Tibial nerve (tissue), 4 donors: Measurements from ENCODE around the gene FMO2.

ENCODE experiments used
- CTCF ChIP-seq, 5 experiments: fragments of 200-600 bp in 3 of 5; fragments of 450-650 bp in 2 of 5; sonication (generic) in 3 of 5; IDR thresholded peaks; one replicate each; pipeline ENCODE4 v1.5.1; 2016 to 2019; ENCODE audit warnings: antibody characterized with exemption in 5 of 5, mild to moderate bottlenecking in 3 of 5, moderate library complexity in 2 of 5
- EP300 ChIP-seq, 2 donors: sonication (generic); formaldehyde crosslinking; IDR thresholded peaks; one replicate each; pipeline ENCODE4 v1.6.1; 2017; ENCODE audit warnings: antibody characterized with exemption in 2 of 2, mild to moderate bottlenecking in 1 of 2
- POLR2A ChIP-seq, 2 donors: fragments of 450-650 bp; IDR thresholded peaks; one replicate each; pipeline ENCODE4 v1.6.1; 2017; ENCODE audit warnings: antibody characterized with exemption in 2 of 2, mild to moderate bottlenecking in 2 of 2, moderate library complexity in 2 of 2

DNA sequence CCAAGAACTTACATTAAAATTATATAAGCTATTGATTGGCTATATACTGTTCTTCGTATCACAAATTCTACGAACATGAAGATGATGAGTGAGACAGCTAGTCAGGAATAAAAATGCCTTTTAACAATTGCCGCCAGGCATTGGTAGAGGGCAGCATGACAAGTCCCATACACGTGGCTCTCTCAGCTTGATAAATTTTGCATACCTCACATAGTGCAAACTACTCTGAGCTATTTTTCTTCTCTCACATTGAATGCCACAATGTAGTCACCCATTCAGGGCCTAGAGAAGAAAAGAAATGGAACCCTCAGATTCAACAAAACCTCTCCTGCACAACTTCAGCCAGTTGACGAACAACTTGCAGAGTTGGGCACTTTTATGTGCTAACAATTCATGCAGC, 27.0 kb upstream of the FMO2 start:
- TF ChIP-seq CTCF (IDR thresholded peaks at IDR 0.05) (no peak), POLR2A (IDR thresholded peaks at IDR 0.05) (no peak), EP300 (IDR thresholded peaks at IDR 0.05) (no peak)
